DMS53 treated with DMSO at 0.1 percent for 48 hours (cell line): ENCODE data around the gene RNF166.

Experiments
- DNase-seq: peaks from one replicate; lab custom pipeline; 2025; ENCODE audit not compliant: unreplicated experiment; lab: John Stamatoyannopoulos, UW

Gene RNF166

GRCh38 chr16:88723911-88724310 lies 17.7 kb upstream of the RNF166 start:
- no peak for DNase-seq

GRCh38 chr16:88723507-88723887 lies 17.3 kb upstream of the RNF166 start:
- no peak for DNase-seq

DNA sequence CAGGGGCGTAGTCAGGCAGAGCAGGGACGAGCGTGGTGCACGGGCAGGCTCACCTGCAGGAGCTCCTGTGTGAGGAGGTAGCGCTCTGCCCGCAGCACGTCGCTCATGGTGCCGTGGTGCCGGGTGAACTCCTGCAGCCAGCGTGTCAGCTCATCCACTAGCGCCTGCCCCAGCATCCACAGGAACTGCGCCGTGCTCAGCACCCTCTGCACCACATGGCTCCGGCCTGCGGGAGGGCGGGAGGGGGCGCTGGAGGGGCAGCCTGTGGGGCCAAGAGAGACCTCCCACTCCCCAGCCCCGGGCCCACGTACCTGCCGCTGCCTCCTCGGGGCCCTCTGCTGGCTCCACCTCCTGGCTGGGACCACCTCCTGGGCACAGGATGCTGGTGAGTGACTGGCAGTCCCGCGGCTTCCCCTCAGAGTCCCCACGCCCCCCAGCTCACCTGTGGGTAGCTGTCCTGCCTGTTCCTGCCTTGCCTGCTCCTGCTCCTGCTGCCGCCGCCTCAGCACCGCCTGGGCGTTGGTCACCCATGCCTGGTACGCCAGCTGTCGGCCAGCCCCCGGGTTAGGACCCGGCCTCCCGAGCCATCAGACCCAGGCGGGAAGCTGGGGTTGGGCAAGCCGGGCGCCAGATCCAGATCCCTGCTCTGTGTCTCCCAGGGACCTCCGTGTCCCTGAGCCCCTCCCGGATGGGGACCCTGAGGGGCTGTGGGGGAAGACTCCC lies 16.7 kb upstream of the RNF166 start:
- DNase-seq: no peak

- DNase-seq: no peak
These were observed 15.9 kb upstream of the RNF166 start for GRCh38 chr16:88721815-88722755.

DNA sequence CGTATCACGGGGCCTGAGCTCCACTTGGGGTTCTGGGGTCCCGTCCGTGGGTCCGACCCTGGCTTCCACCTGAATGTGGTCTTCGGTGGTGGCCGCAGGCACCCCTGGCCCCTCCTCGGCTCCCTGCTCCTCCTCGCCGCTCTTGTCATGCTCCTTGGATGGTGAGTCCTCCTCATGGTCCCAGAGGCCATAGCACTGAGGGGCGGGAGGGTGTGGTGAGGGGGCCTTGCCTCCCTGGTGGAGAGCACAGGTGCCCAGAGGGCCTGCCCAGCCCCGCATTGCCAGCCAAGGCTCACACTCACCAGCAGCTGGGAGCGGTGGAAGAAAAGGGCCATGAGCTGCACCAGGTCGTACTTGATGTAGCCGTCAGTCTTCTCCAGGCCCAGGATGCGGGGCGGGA lies 15.0 kb upstream of the RNF166 start:
- no peak for DNase-seq

GRCh38 chr16:88720396-88720970 lies 14.3 kb upstream of the RNF166 start:
- no peak for DNase-seq

DNA sequence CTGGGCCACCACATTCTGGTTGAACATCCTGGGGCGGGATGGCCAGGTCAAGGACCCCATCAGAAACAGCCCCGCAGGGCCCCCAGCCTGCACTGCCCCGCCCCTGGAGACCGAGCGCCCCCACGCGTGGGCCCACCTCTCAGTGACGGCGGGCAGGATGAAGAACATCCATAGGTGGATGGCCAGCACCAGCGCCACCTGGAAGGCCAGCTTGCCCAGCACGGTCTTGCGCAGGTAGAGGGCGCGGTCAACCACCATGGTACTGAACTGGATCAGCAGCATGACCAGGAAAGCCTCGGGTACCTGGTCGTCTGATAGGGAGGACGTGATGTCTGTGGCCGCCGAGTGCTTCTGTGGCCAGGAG lies 13.7 kb upstream of the RNF166 start:
- no peak for DNase-seq

- no peak for DNase-seq
These were observed 13.2 kb upstream of the RNF166 start for GRCh38 chr16:88719267-88719932.

- DNase-seq: no peak
These were observed 12.0 kb upstream of the RNF166 start for GRCh38 chr16:88718178-88718577.

- no peak for DNase-seq
These were observed 10.4 kb upstream of the RNF166 start for GRCh38 chr16:88716601-88717001.

- DNase-seq: no peak
These were observed 10.0 kb upstream of the RNF166 start for GRCh38 chr16:88716201-88716600.

GRCh38 chr16:88715312-88716190 lies 9.3 kb upstream of the RNF166 start:
- DNase-seq: no peak

DNA sequence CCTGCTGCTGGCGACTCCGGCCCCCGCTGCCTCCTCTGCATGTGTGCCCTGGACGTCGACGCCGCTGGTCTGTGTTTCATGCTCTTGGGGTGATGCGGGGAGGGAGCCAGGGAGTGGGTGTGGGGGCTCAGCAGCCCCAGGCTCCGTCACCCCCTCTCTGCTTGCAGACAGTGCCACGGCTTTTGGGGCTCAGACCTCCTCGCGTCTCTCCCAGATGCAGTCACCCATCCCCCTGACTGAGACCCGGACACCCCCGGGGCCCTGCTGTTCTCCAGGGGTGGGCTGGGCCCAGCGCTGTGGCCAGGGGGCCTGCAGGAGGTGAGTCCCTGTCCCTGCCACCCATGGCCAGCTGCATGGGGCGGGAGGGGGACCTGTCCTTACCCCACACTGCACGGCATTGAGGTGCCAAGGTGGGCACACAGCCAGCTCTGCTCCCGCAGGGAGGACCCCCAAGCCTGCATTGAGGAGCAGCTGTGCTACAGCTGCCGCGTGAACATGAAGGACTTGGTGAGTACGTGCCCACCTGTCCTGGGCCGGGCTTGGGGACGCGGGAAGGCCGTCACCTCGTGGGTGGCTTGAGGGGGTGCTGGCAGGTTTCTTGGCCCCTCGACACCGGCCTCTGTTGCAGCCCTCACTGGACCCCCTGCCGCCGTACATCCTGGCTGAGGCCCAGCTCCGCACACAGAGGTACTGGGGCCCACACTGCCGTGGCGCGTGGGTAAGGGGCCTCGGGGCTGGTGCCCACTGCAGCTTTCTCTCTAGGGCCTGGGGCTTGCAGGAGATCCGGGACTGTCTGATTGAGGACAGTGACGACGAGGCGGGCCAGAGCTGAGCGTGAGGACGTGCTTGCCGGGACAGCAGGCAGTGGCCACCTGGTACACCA lies 8.5 kb upstream of the RNF166 start:
- no peak for DNase-seq

GRCh38 chr16:88713568-88714419 lies 7.6 kb upstream of the RNF166 start:
- DNase-seq: no peak

GRCh38 chr16:88713054-88713453 lies 6.8 kb upstream of the RNF166 start:
- DNase-seq: no peak

- no peak for DNase-seq
These were observed 6.3 kb upstream of the RNF166 start for GRCh38 chr16:88712362-88712979.

- DNase-seq: no peak
These were observed 5.6 kb upstream of the RNF166 start for GRCh38 chr16:88711750-88712340.

- no peak for DNase-seq
These were observed 4.3 kb upstream of the RNF166 start for GRCh38 chr16:88710556-88710955.
